Measurements from ENCODE around the gene SMAD7.

GRCh38 chr18:48893608-48894600, 56.9 kb downstream of the SMAD7 start:
- TF ChIP-seq EZH2 (IDR thresholded peaks at IDR 0.05; ENCODE audit: low read length, missing control alignments) = no peak
- TF ChIP-seq, protein P1, sequence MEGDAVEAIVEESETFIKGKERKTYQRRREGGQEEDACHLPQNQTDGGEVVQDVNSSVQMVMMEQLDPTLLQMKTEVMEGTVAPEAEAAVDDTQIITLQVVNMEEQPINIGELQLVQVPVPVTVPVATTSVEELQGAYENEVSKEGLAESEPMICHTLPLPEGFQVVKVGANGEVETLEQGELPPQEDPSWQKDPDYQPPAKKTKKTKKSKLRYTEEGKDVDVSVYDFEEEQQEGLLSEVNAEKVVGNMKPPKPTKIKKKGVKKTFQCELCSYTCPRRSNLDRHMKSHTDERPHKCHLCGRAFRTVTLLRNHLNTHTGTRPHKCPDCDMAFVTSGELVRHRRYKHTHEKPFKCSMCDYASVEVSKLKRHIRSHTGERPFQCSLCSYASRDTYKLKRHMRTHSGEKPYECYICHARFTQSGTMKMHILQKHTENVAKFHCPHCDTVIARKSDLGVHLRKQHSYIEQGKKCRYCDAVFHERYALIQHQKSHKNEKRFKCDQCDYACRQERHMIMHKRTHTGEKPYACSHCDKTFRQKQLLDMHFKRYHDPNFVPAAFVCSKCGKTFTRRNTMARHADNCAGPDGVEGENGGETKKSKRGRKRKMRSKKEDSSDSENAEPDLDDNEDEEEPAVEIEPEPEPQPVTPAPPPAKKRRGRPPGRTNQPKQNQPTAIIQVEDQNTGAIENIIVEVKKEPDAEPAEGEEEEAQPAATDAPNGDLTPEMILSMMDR (conservative IDR thresholded peaks at IDR 0.05 in 1 of 2, IDR thresholded peaks at IDR 0.05 in 1 of 2; ENCODE audit: low read depth in 1 of 2, low read length in 2 of 2) = no peak

Data from fibroblast of lung (primary cell).